H1 (cell line): ENCODE results near the gene ECI2. TPM values are rescaled to one million over a fixed set of nuclear protein-coding genes. Genes with fewer than 3 reads are reported as not detected.

Source experiments
- CTCF ChIA-PET: fragments of 300-600 bp; sonication (Branson Sonifier 250); formaldehyde crosslinking; loops from one replicate; lab custom pipeline; 2021; ENCODE audit not compliant: partially characterized antibody; lab: Charles Lee
- POLR2A ChIA-PET: fragments of 300-600 bp; sonication (Branson Sonifier 250); formaldehyde crosslinking; loops from one replicate; lab custom pipeline; 2021; ENCODE audit warnings: inconsistent platforms; ENCODE audit not compliant: partially characterized antibody; lab: Charles Lee
- DNase-seq, 2 experiments: peaks; one replicate each; pipeline versions ENCODE4 v3.0.0 to v3.0.0-alpha.2; 2010 to 2022; ENCODE audit warnings: low spot score in 2 of 2, low read depth in 1 of 2, mixed read lengths in 1 of 2
- FAIRE-seq: peaks from 2 replicates; lab custom pipeline; 2011; peaks lifted over from hg19 to GRCh38; lab: Jason Lieb, UNC
- H2AFZ ChIP-seq: 2 replicates; pipeline ENCODE4 v1.8.1; 2012; ENCODE audit warnings: low read length, inconsistent platforms
- H2AK5ac ChIP-seq: 2 replicates; pipeline ENCODE4 v1.6.1; 2013; ENCODE audit warnings: low read depth, low read length
- H2BK120ac ChIP-seq: replicated peaks from 2 replicates; pipeline ENCODE3; 2013; ENCODE audit warnings: low read depth, low read length, inconsistent platforms
- H2BK12ac ChIP-seq: 2 replicates; pipeline ENCODE4 v1.6.1; 2013; ENCODE audit warnings: low read depth, low read length
- H2BK15ac ChIP-seq: 2 replicates; pipeline ENCODE4 v1.6.1; 2013; ENCODE audit warnings: low read length
- H2BK20ac ChIP-seq: 2 replicates; pipeline ENCODE4 v1.6.1; 2013; ENCODE audit warnings: low read length
- H2BK5ac ChIP-seq: 2 replicates; pipeline ENCODE4 v1.6.1; 2013; ENCODE audit warnings: low read depth, low read length
- H3K14ac ChIP-seq: 2 replicates; pipeline ENCODE4 v1.6.1; 2013; ENCODE audit warnings: inconsistent platforms; ENCODE audit not compliant: insufficient read length
- H3K18ac ChIP-seq: 2 replicates; pipeline ENCODE4 v1.6.1; 2013; ENCODE audit warnings: low read length; ENCODE audit errors: extremely low read depth
- H3K23ac ChIP-seq: 2 replicates; pipeline ENCODE4 v1.6.1; 2013; ENCODE audit warnings: inconsistent platforms; ENCODE audit not compliant: insufficient read length
- H3K23me2 ChIP-seq: 2 replicates; pipeline ENCODE4 v1.6.1; 2013; ENCODE audit warnings: low read depth, low read length
- H3K27ac ChIP-seq: 2 replicates; pipeline ENCODE4 v1.6.1; 2011; ENCODE audit warnings: low read depth, low read length, inconsistent platforms
- H3K27me3 ChIP-seq, 4 experiments: replicated peaks in 1 of 4; 1 replicate in 1 of 4; 2 replicates in 3 of 4; pipeline versions ENCODE4 v1.6.1 to v1.8.1; 2011 to 2013; ENCODE audit warnings: low read length in 3 of 4, mild to moderate bottlenecking in 3 of 4, inconsistent platforms in 2 of 4, mixed read lengths in 2 of 4, moderate library complexity in 1 of 4; ENCODE audit not compliant: control insufficient read depth in 3 of 4, insufficient read depth in 3 of 4; ENCODE audit errors: extremely low read depth in 1 of 4
- H3K36me3 ChIP-seq, 4 experiments: 2 replicates each; pipeline versions ENCODE4 v1.6.1 to v1.8.1; 2011 to 2013; ENCODE audit warnings: mild to moderate bottlenecking in 4 of 4, low read length in 3 of 4, moderate library complexity in 2 of 4, control low read depth in 1 of 4, inconsistent platforms in 1 of 4; ENCODE audit not compliant: insufficient read depth in 4 of 4, control insufficient read depth in 2 of 4
- H3K4ac ChIP-seq: replicated peaks from 2 replicates; pipeline ENCODE3; 2013; ENCODE audit warnings: low read length, low read depth, mixed read lengths, inconsistent platforms; ENCODE audit not compliant: insufficient read length
- H3K4me1 ChIP-seq, 4 experiments: replicated peaks in 1 of 4; 1 replicate in 1 of 4; 2 replicates in 3 of 4; pipeline versions ENCODE4 v1.6.1 to v1.8.1; 2011 to 2013; ENCODE audit warnings: low read length in 3 of 4, inconsistent platforms in 2 of 4, mixed read lengths in 1 of 4; ENCODE audit not compliant: insufficient read depth in 4 of 4, control insufficient read depth in 3 of 4
- H3K4me2 ChIP-seq, 2 experiments: 2 replicates each; pipeline versions ENCODE4 v1.6.1 to v1.8.1; 2011 to 2013; ENCODE audit warnings: low read depth in 2 of 2, low read length in 2 of 2, control low read depth in 1 of 2, inconsistent platforms in 1 of 2, mild to moderate bottlenecking in 1 of 2; ENCODE audit not compliant: insufficient read depth in 1 of 2
- H3K4me3 ChIP-seq, 4 experiments: fragments of 200-600, 300-600 bp in 1 of 4; sonication (generic), shearing (Covaris generic), sonication (Bioruptor Twin) in 1 of 4; 2 replicates each; pipeline versions ENCODE4 v1.5.1 to v1.8.1; 2011 to 2016; ENCODE audit warnings: low read length in 4 of 4, low read depth in 3 of 4, control low read depth in 2 of 4, inconsistent platforms in 2 of 4, mild to moderate bottlenecking in 2 of 4, mixed read lengths in 1 of 4, moderate library complexity in 1 of 4; ENCODE audit not compliant: insufficient read depth in 2 of 4; ENCODE audit errors: extremely low read depth in 1 of 4
- H3K56ac ChIP-seq: replicated peaks from 2 replicates; pipeline ENCODE3; 2013; ENCODE audit warnings: low read depth, mild to moderate bottlenecking, mixed read lengths, low read length, inconsistent platforms; ENCODE audit not compliant: insufficient read length
- H3K79me1 ChIP-seq: 2 replicates; pipeline ENCODE4 v1.6.1; 2013; ENCODE audit warnings: low read depth, low read length, control low read depth
- H3K79me2 ChIP-seq, 2 experiments: 2 replicates each; pipeline versions ENCODE4 v1.6.1 to v1.8.1; 2012 to 2013; ENCODE audit warnings: low read length in 2 of 2, mild to moderate bottlenecking in 2 of 2, inconsistent platforms in 1 of 2; ENCODE audit not compliant: insufficient read depth in 2 of 2, control insufficient read depth in 1 of 2
- H3K9ac ChIP-seq, 4 experiments: replicated peaks in 1 of 4; 1 replicate in 1 of 4; 2 replicates in 3 of 4; pipeline versions ENCODE4 v1.6.1 to v1.8.1; 2011 to 2013; ENCODE audit warnings: low read depth in 3 of 4, low read length in 3 of 4, control low read depth in 2 of 4, mild to moderate bottlenecking in 2 of 4, moderate library complexity in 2 of 4, inconsistent platforms in 1 of 4; ENCODE audit errors: extremely low read depth in 1 of 4
- H3K9me3 ChIP-seq, 2 experiments: 2 replicates each; pipeline versions ENCODE4 v1.6.1 to v1.8.1; 2012 to 2013; ENCODE audit warnings: mild to moderate bottlenecking in 2 of 2, moderate library complexity in 2 of 2, control low read depth in 1 of 2, inconsistent platforms in 1 of 2, low read depth in 1 of 2, low read length in 1 of 2, mixed read lengths in 1 of 2; ENCODE audit not compliant: insufficient read depth in 2 of 2
- H4K20me1 ChIP-seq, 2 experiments: replicated peaks in 1 of 2; 2 replicates each; pipeline versions ENCODE3 to v1.8.1; 2011 to 2013; ENCODE audit warnings: inconsistent platforms in 2 of 2, low read length in 2 of 2, mild to moderate bottlenecking in 1 of 2; ENCODE audit not compliant: insufficient read depth in 2 of 2, control insufficient read depth in 1 of 2
- H4K5ac ChIP-seq: 2 replicates; pipeline ENCODE4 v1.6.1; 2013; ENCODE audit warnings: low read length, low read depth, mixed read lengths, inconsistent platforms; ENCODE audit not compliant: insufficient read length
- H4K8ac ChIP-seq: 2 replicates; pipeline ENCODE4 v1.8.0; 2013; ENCODE audit warnings: mild to moderate bottlenecking, moderate library complexity, low read length, inconsistent platforms; ENCODE audit not compliant: insufficient read depth; ENCODE audit errors: extremely low read depth
- H4K91ac ChIP-seq: replicated peaks from 2 replicates; pipeline ENCODE3; 2013; ENCODE audit warnings: low read length, mixed read lengths, inconsistent platforms; ENCODE audit not compliant: insufficient read length
- HDAC6 ChIP-seq: IDR thresholded peaks from one replicate; pipeline ENCODE4 v1.7.1; 2012; ENCODE audit warnings: low read depth, mild to moderate bottlenecking, inconsistent platforms, low read length, moderate library complexity
- SP4 ChIP-seq: IDR thresholded peaks from 2 replicates; pipeline ENCODE4 v1.6.1; 2012; ENCODE audit warnings: low read length, inconsistent platforms
- WGBS, 2 experiments: shearing (Covaris generic) in 1 of 2; methylation state at CpG; one replicate each; pipeline versions ENCODE4 v1.1.6 to v1.1.7; 2013 to 2015; ENCODE audit warnings: low lambda C conversion rate in 2 of 2, mixed read lengths in 2 of 2, inconsistent platforms in 1 of 2, low coverage in 1 of 2, missing lambda C conversion rate in 1 of 2; ENCODE audit not compliant: insufficient replicate concordance in 2 of 2, insufficient coverage in 1 of 2, insufficient read length in 1 of 2; ENCODE audit errors: extremely low coverage in 1 of 2, missing lambda C conversion rate in 1 of 2; 5-methylcytosine and 5-hydroxymethylcytosine counted together
- polyA plus RNA-seq, 7 experiments: library from polyadenylated mRNA; depleted of rRNA in 3 of 7; stranded (reverse) in 5 of 7; unstranded in 2 of 7; fragments of >200 nt in 5 of 7; fragments of 200-250 nt in 2 of 7; gene quantifications; 1 replicate in 5 of 7; 2 replicates in 1 of 7; 4 replicates in 1 of 7; pipeline versions ENCODE4 v1.2.1 to v1.2.3, GENCODE V29; 2011 to 2013; ENCODE audit warnings: missing spikeins in 2 of 7, mixed read lengths in 2 of 7
- total RNA-seq: library from RNA; stranded (reverse); fragmentation: NEBNext Ultra II Directional; extraction: Animal tissue kit (Norgen Biotek cat#: 25700); gene quantifications from 2 replicates; pipeline ENCODE4 v1.2.1, GENCODE V29; 2021

The ECI2 gene
- total and polyA plus RNA-seq, 2 of the 8 experiments (the other 6 are each of a cell fraction or from before 2014, with no cell fraction given) = 40.4 to 70.8 TPM

DNA sequence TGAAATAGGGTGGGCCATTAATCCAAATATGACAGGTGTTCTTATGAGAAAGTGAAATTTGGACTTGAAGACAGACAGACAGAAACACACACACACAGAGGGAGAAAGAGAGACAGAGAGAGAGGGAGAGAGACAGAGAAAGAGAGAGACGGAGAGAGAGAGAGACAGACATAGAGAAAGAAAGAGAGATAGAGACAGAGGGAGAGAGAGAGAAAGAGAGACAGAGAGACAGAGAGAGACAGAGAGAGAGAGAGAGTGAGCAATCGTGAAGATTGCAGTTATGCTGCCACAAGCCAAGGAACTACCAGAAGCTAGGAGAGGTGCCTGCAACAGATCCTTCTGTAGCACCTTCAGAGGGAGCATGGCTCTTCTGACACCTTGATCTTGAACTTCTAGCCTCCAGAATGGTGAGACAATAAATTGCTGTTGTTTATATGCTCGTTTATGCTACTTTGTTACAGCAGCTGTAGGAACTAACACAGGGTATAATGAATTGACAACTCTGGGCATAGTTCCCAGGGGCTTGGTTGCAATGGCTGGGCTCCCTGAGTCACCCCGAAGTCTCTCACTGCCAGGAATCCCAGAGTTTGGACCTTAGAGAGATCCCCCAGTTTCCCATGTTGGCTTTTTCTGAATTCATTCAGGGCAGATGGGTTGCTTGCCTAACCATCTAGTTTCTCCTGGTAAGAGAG is 44.7 kb upstream of the ECI2 start:
- TF ChIP-seq SP4 (no peak), HDAC6 (no peak)
- no peak for FAIRE-seq

More for the DNA sequence above, 44.7 kb upstream of the ECI2 start:
- DNase-seq = no peak
- Histone ChIP-seq H2BK12ac (no peak overlapping the region), H3K18ac (no peak overlapping the region), H3K79me1 (no peaks in the 10 kb centered on the region), H3K4me2 (no peak overlapping the region), H4K20me1 (no peaks in the 10 kb centered on the region), H3K9ac (no peak overlapping the region), H3K4me3 (no peak overlapping the region), H2AFZ (peak overlapping the region; percentile 47; the same call in 1 of the 2 replicates), H3K9me3 (no peaks in the 10 kb centered on the region), H3K4ac (no peak overlapping the region), H3K23ac (no peak overlapping the region), H3K79me2 (no peaks in the 10 kb centered on the region), H2AK5ac (no peak overlapping the region), H2BK20ac (no peak overlapping the region), H2BK15ac (no peak overlapping the region), H4K91ac (no peak overlapping the region), H3K4me1 (no peaks in the 10 kb centered on the region; a peak in 1 of 7 replicates), H3K27ac (no peak overlapping the region), H2BK120ac (no peak overlapping the region), H4K5ac (no peak overlapping the region), H3K36me3 (no peaks in the 10 kb centered on the region), H3K23me2 (no peaks in the 10 kb centered on the region), H4K8ac (no peak overlapping the region), H3K27me3 (peaks cover 0 to 1% (median 0%) of the 10 kb centered on the region in 4 experiments; a peak in 1 of 7 replicates), H3K56ac (no peak overlapping the region), H3K14ac (no peak overlapping the region), H2BK5ac (no peak overlapping the region)
- ChIA-PET POLR2A (no interaction called here), CTCF (interaction anchor here (2.6 kb wide), 1 partner anchor 30 kb away, joined by 8 read pairs; no protein-coding TSS in a partner anchor)
- WGBS, 2 experiments = 88% methylated on average over 4 of the region's 4 CpGs; no CpG with 5 or more reads in 1 of the 2 experiments
